Peyer's patch (tissue), 4 donors: ENCODE results near the gene MARCHF2.

Experiments
- POLR2A ChIP-seq, 2 donors: fragments of 450-650 bp; IDR thresholded peaks; one replicate each; pipeline ENCODE4 v1.5.1; 2017; ENCODE audit warnings: antibody characterized with exemption in 2 of 2, mild to moderate bottlenecking in 2 of 2, moderate library complexity in 2 of 2
- TF ChIP-seq, protein P1 (sequence below), 6 experiments: fragments of 450-650 bp in 4 of 6; fragments of 200-600 bp in 2 of 6; sonication (generic) in 1 of 6; IDR thresholded peaks; one replicate each; pipeline ENCODE4 v1.5.1; 2017 to 2019; ENCODE audit warnings: antibody characterized with exemption in 6 of 6, mild to moderate bottlenecking in 3 of 6, moderate library complexity in 1 of 6

DNA sequence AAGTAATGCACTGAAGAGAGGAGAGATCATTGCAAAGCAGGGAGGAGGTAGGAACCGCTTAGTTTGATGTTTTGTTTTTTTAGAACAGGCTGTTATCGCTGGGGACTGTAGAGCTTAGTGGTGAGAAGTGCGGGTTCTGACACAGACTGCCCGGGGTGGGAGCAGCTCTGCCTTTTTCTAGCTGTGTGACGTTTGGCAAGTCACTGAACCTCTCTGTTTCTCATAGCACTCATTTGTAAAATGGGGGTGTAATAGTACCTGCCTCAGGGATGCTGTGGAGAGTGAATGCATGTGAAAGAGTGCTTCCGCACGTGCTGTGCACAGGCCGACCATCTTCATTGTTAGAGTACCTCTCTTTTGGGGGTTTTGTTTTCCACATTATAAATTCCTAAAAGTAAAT, 70.1 kb downstream of the MARCHF2 start:
- TF ChIP-seq, protein P1, sequence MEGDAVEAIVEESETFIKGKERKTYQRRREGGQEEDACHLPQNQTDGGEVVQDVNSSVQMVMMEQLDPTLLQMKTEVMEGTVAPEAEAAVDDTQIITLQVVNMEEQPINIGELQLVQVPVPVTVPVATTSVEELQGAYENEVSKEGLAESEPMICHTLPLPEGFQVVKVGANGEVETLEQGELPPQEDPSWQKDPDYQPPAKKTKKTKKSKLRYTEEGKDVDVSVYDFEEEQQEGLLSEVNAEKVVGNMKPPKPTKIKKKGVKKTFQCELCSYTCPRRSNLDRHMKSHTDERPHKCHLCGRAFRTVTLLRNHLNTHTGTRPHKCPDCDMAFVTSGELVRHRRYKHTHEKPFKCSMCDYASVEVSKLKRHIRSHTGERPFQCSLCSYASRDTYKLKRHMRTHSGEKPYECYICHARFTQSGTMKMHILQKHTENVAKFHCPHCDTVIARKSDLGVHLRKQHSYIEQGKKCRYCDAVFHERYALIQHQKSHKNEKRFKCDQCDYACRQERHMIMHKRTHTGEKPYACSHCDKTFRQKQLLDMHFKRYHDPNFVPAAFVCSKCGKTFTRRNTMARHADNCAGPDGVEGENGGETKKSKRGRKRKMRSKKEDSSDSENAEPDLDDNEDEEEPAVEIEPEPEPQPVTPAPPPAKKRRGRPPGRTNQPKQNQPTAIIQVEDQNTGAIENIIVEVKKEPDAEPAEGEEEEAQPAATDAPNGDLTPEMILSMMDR (IDR thresholded peaks at IDR 0.05), result no peak
- no peak for TF ChIP-seq POLR2A (IDR thresholded peaks at IDR 0.05)
